Heart left ventricle (tissue), 16 donors: ENCODE results near the gene UGCG. TPM values are rescaled to one million over a fixed set of nuclear protein-coding genes. Genes with fewer than 3 reads are reported as not detected.

ENCODE experiments used
- ATAC-seq, 4 donors: fragments of 200-7000 bp; cut with Tn5 transposase; one replicate each; pipeline ENCODE4 v1.9.1; 2020 to 2022; ENCODE audit warnings: moderate library complexity in 4 of 4, mild to moderate bottlenecking in 3 of 4, moderate number of reproducible peaks in 1 of 4
- DNase-seq, 5 donors: peaks; one replicate each; pipeline ENCODE4 v3.0.0-alpha.2; 2020
- H3K27ac ChIP-seq, 12 donors: fragments of 200-600 bp; sonication (generic) in 4 of 12; one replicate each; pipeline versions ENCODE4 v1.5.0 to v1.8.0; 2016 to 2022; ENCODE audit warnings: mild to moderate bottlenecking in 2 of 12
- H3K27me3 ChIP-seq, 9 donors: fragments of 200-600 bp; sonication (generic) in 2 of 9; one replicate each; pipeline versions ENCODE4 v1.5.1 to v1.8.0; 2016 to 2022; ENCODE audit warnings: mild to moderate bottlenecking in 3 of 9
- H3K36me3 ChIP-seq, 9 donors: fragments of 200-600 bp; sonication (generic) in 2 of 9; one replicate each; pipeline versions ENCODE4 v1.5.0 to v1.8.0; 2018 to 2022; ENCODE audit warnings: mild to moderate bottlenecking in 2 of 9
- H3K4me1 ChIP-seq, 12 donors: fragments of 200-600 bp; sonication (generic) in 4 of 12; one replicate each; pipeline versions ENCODE4 v1.5.0 to v1.8.0; 2016 to 2022; ENCODE audit warnings: mild to moderate bottlenecking in 3 of 12
- H3K4me3 ChIP-seq, 12 donors: fragments of 200-600 bp; sonication (generic) in 4 of 12; one replicate each; pipeline versions ENCODE4 v1.5.0 to v1.8.0; 2017 to 2022; ENCODE audit warnings: mild to moderate bottlenecking in 9 of 12, moderate library complexity in 4 of 12
- H3K9me3 ChIP-seq, 12 donors: fragments of 200-600 bp; sonication (generic) in 4 of 12; one replicate each; pipeline versions ENCODE4 v1.5.0 to v1.8.0; 2016 to 2022; ENCODE audit warnings: mild to moderate bottlenecking in 1 of 12
- POLR2A ChIP-seq, 2 donors: fragments of 450-650 bp; IDR thresholded peaks; one replicate each; pipeline ENCODE4 v1.6.1; 2017; ENCODE audit warnings: antibody characterized with exemption in 2 of 2, mild to moderate bottlenecking in 2 of 2, moderate library complexity in 2 of 2
- WGBS, 4 donors: extraction: QIAGEN DNeasy Blood & Tissue Kit in 2 of 4; methylation state at CpG; one replicate each; pipeline versions ENCODE4 v1.1.5 to v1.1.7; 2013 to 2018; 5-methylcytosine and 5-hydroxymethylcytosine counted together
- intact Hi-C, 10 donors: fragments of 100-400 bp; cut with DNase I; formaldehyde crosslinking; loops; one replicate each; pipeline versions ENCODE4 v1.11.1 to v1.14.2; 2022
- long read RNA-seq, 3 donors: library from polyadenylated mRNA; unstranded; transcript quantifications; one replicate each; pipeline ENCODE4 v2.0.0, GENCODE V29; 2020 to 2021
- polyA plus RNA-seq, 2 donors: library from polyadenylated mRNA; stranded (reverse); fragments of 200-250 nt; gene quantifications; one replicate each; pipeline ENCODE4 v1.2.3, GENCODE V29; 2013
- total RNA-seq, 9 donors: library from RNA; depleted of rRNA in 2 of 9; stranded (reverse); fragments of >200 nt in 2 of 9; fragmentation: NEBNext Ultra II Directional in 3 of 9; extraction: Animal tissue kit (Norgen Biotek cat#: 25700) in 3 of 9; gene quantifications; one replicate each; pipeline versions ENCODE4 v1.1.0 to v1.2.4, GENCODE V29; 2016 to 2023
- TF ChIP-seq, protein P1 (sequence below), 12 donors: fragments of 200-600 bp; sonication (generic) in 4 of 12; IDR thresholded peaks; one replicate each; pipeline versions ENCODE4 v1.5.0 to v1.8.0; 2018 to 2022; ENCODE audit warnings: antibody characterized with exemption in 12 of 12, mild to moderate bottlenecking in 5 of 12
- donor health status: ischemic (EF 13 %, LVEDD 7.1; RV severe dilation, severe dysfunction).
- donor health status: healthy with polysubstance abuse.
- donor health status: DM: no; HTN: yes; CAD: no.
- donor health status: DM: no; HTN: no; CAD: no.
- donor health status: ischemic (EF 25% LVEDD 6.9; RV normal size, moderate dysfunction).
- donor health status: ischemic (EF 25% LVEDD 5.7; RV mildly dilated, moderate dysfunction).
- donor health status: healthy.
- donor health status: DM: yes; HTN: yes; CAD: no.
- donor health status: ischemic (EF 35%, LVEDD 5.7; RV mildly dilated, moderate dysfunction).
- donor health status: nonischemic (EF 11% LVEDD 7.7; RV severe dilation, severe dysfunction).
- donor health status: DM: yes; HTN: yes; CAD: no.
- donor health status: PGD.
- donor health status: ischemic (EF 29% LVEDD 5.4; RV normal size, mild dysfunction).
- donor health status: nonischemic (EF 23%, LVEDD 6.1; RV moderate dilation, normal function).

The UGCG gene
- total RNA-seq (10 to 100 TPM; 10.5 to 52.0 (median 17.5) TPM), polyA plus RNA-seq (10 to 100 TPM in 1 of 2 donors, 1 to 10 TPM in 1; 10.0 to 21.3 TPM)
- long read RNA-seq, donor 1, full-length matches to known transcripts, result 18 of 21 reads
- long read RNA-seq, donor 1, partial matches to known transcripts, result 0 of 21 reads
- long read RNA-seq, donor 1, other reads (novel, unspliced or antisense), result 3 of 21 reads
- long read RNA-seq, donor 2, full-length matches to known transcripts, result 31 of 39 reads
- long read RNA-seq, donor 2, partial matches to known transcripts, result 2 of 39 reads
- long read RNA-seq, donor 2, other reads (novel, unspliced or antisense), result 6 of 39 reads
- long read RNA-seq, donor 3, full-length matches to known transcripts, result 47 of 50 reads
- long read RNA-seq, donor 3, partial matches to known transcripts, result 3 of 50 reads
- long read RNA-seq, donor 3, other reads (novel, unspliced or antisense), result 0 of 50 reads

DNA sequence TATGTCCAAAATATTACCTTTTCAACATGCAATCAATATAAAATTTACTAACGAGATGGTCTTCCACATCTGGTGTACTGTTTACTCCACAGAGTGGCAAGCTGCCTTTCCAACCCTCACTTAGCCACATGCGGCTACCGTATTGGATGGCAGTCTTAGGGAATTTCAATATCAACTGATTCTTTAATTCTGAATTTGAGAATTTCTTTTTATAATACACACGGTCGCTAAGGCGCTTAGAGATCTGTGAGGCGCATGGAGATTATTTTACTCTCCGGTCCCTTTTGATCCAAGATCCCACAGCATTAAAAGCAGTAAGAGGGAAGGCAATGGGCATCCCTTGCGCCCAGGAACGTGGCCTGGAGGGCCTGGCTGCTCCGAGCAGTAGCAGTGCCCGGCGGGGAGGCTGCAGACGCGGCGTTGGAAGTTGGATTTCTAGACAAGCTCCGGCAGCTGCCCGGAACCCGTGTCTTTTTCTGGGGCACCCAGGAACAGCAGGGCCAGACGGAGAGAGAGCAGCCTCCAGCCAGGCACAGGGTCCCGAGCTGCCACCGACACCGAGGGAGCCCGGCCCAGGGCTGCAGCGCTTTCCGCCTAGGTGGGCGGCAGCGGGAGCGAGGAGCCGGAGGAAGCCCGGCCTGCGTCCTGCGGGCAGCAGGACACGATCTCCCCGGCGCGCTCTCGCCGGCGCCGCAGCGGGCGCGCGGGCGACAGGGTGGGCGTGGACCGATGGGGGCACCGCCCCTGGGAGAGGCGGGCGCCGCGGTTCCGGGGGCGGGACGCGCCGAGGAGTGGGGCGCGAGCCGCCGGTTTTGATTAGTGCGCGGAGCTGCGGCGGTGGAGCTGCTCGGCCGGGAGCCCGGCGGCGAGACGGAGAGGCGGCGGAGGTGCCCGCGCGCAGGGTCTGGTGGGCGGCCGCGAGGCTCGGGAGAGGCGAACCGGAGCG lies at the start of gene UGCG:
Gene UGCG (plus strand): TSS at position 819 of the 946 bp plus-strand sequence. CDS start 402 bp downstream, outside the sequence.
- Histone ChIP-seq H3K9me3 (no peaks in the 10 kb centered on the region), H3K4me1 (peaks cover 10 to 49% (median 29%) of the 10 kb centered on the region in 12 donors), H3K4me3 (peak within 1 kb of the TSS; percentile 82 to 99 (median 92)), H3K36me3 (peaks cover 0 to 4% (median 0%) of the 10 kb centered on the region in 9 donors), H3K27me3 (no peaks in the 10 kb centered on the region), H3K27ac (peak within 1 kb of the TSS; percentile 80 to 97 (median 94))
- ATAC-seq (peak; percentile 93 to 99 (median 98)), DNase-seq (peak; percentile 91 to 95 (median 93))
- 1 to 3% (median 2%) methylated on average over 14 to 84 of the region's 84 CpGs for WGBS, 4 donors
- peak; percentile 78 to 97 for TF ChIP-seq POLR2A (IDR thresholded peaks at IDR 0.05)
- TF ChIP-seq, protein P1, sequence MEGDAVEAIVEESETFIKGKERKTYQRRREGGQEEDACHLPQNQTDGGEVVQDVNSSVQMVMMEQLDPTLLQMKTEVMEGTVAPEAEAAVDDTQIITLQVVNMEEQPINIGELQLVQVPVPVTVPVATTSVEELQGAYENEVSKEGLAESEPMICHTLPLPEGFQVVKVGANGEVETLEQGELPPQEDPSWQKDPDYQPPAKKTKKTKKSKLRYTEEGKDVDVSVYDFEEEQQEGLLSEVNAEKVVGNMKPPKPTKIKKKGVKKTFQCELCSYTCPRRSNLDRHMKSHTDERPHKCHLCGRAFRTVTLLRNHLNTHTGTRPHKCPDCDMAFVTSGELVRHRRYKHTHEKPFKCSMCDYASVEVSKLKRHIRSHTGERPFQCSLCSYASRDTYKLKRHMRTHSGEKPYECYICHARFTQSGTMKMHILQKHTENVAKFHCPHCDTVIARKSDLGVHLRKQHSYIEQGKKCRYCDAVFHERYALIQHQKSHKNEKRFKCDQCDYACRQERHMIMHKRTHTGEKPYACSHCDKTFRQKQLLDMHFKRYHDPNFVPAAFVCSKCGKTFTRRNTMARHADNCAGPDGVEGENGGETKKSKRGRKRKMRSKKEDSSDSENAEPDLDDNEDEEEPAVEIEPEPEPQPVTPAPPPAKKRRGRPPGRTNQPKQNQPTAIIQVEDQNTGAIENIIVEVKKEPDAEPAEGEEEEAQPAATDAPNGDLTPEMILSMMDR (IDR thresholded peaks at IDR 0.05), result no peak
- intact Hi-C loops, result loop anchor here in 9 of 10 donors (2.0 to 10.0 kb wide), 13 partner anchors 59 to 479 kb away; partner anchors contain the start of genes PTBP3 (in 6 of the 9) and PTGR1 (in 1 of the 9)

GRCh38 chr9:111851553-111851952 lies 45.1 kb upstream of the UGCG start:
- H3K27ac ChIP-seq, result no peak overlapping the region
- TF ChIP-seq, protein P1 (IDR thresholded peaks at IDR 0.05), result no peak
- TF ChIP-seq POLR2A (IDR thresholded peaks at IDR 0.05), result no peak
- no peaks in the 10 kb centered on the region for H3K9me3 ChIP-seq
- H3K27me3 ChIP-seq, result no peaks in the 10 kb centered on the region
- H3K4me1 ChIP-seq, result peaks cover 0 to 14% (median 0%) of the 10 kb centered on the region in 12 donors
- H3K4me3 ChIP-seq, result no peak overlapping the region
- ATAC-seq (peak in 1 of 4 donors; percentile 48), DNase-seq (no peak)
- intact Hi-C loops, result no loop called here
- 20 to 33% (median 25%) methylated on average over 2 of the region's 2 CpGs for WGBS, 4 donors
- H3K36me3 ChIP-seq, result no peaks in the 10 kb centered on the region

DNA sequence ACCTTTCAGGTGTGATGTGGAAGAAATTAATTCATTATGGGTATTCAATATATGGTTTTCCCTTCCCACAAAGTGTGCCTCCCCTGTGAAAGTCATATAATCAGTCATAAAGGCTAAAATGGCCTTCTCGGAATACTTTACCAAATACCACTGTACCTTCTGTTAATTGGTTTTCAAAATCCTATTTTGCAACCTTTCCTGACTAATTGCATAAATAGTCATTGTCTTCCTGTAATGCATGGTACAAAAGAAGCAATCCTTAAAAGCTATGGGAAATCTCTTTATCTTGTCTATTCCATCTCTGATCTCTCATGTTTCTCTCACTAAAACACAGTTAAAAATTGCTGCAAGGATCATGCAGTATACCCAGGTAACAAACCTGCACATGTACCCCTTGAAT lies 44.3 kb upstream of the UGCG start:
- no peaks in the 10 kb centered on the region for H3K27me3 ChIP-seq
- no peaks in the 10 kb centered on the region for H3K36me3 ChIP-seq
- TF ChIP-seq, protein P1 (IDR thresholded peaks at IDR 0.05), result no peak
- no peak for TF ChIP-seq POLR2A (IDR thresholded peaks at IDR 0.05)
- 93 to 97% (median 95%) methylated on average over 1 of the region's 1 CpG for WGBS, 4 donors
- no peak overlapping the region for H3K27ac ChIP-seq
- intact Hi-C loops, result no loop called here
- DNase-seq (no peak), ATAC-seq (no peak)
- H3K4me3 ChIP-seq, result no peak overlapping the region
- H3K9me3 ChIP-seq, result no peaks in the 10 kb centered on the region
- peaks cover 0 to 14% (median 0%) of the 10 kb centered on the region in 12 donors for H3K4me1 ChIP-seq
